ENCODE measurements around the gene UTS2.

UTS2 gene

GRCh38 chr1:7852804-7853683, at the start of gene UTS2:
Gene UTS2, minus strand, starts transcription at chr1:7853065. Its CDS starts 62 bp downstream, at chr1:7853003.
- no peak for DNase-seq

- no peak for DNase-seq
Measured at GRCh38 chr1:7899741-7900140, 46.9 kb upstream of the UTS2 start.

- no peak for DNase-seq
Measured at GRCh38 chr1:7898962-7899361, 46.1 kb upstream of the UTS2 start.

- no peak for DNase-seq
Measured at GRCh38 chr1:7896994-7897393, 44.1 kb upstream of the UTS2 start.

GRCh38 chr1:7893529-7894180, 40.8 kb upstream of the UTS2 start:
- no peak for DNase-seq

GRCh38 chr1:7891804-7892203, 38.9 kb upstream of the UTS2 start:
- DNase-seq: no peak

GRCh38 chr1:7890853-7891252, 38.0 kb upstream of the UTS2 start:
- DNase-seq: no peak

GRCh38 chr1:7888248-7889081, 35.6 kb upstream of the UTS2 start:
- no peak for DNase-seq

GRCh38 chr1:7886405-7886745, 33.5 kb upstream of the UTS2 start:
- DNase-seq: no peak

- peak; percentile 90 for DNase-seq
Measured at GRCh38 chr1:7885513-7886404, 32.9 kb upstream of the UTS2 start.

GRCh38 chr1:7884757-7885156, 31.9 kb upstream of the UTS2 start:
- DNase-seq: no peak

- no peak for DNase-seq
Measured at GRCh38 chr1:7879228-7879627, 26.4 kb upstream of the UTS2 start.

GRCh38 chr1:7878027-7878426, 25.2 kb upstream of the UTS2 start:
- no peak for DNase-seq

GRCh38 chr1:7873801-7874795, 21.2 kb upstream of the UTS2 start:
- DNase-seq: no peak

GRCh38 chr1:7871136-7871535, 18.3 kb upstream of the UTS2 start:
- no peak for DNase-seq

GRCh38 chr1:7869136-7869920, 16.5 kb upstream of the UTS2 start:
- DNase-seq: no peak

GRCh38 chr1:7868070-7868780, 15.4 kb upstream of the UTS2 start:
- DNase-seq: no peak

GRCh38 chr1:7865978-7866377, 13.1 kb upstream of the UTS2 start:
- no peak for DNase-seq

GRCh38 chr1:7863756-7864328, 11.0 kb upstream of the UTS2 start:
- DNase-seq: no peak
